ENCODE measurements around the gene PCNT. TPM values are rescaled to one million over a fixed set of nuclear protein-coding genes. Genes with fewer than 3 reads are reported as not detected.

PCNT gene
- total and polyA plus RNA-seq, 2 of the 8 experiments (the other 6 are each of a cell fraction or from before 2014, with no cell fraction given) = 9.9 to 45.1 TPM

GRCh38 chr21:46428286-46428685 is 104.3 kb downstream of the PCNT start (continued):
- TF ChIP-seq CHD7 (IDR thresholded peaks at IDR 0.05; ENCODE audit: insufficient replicate concordance, low read length) = no peak
- no peak for TF ChIP-seq HDAC6 (IDR thresholded peaks at IDR 0.05; ENCODE audit: low read depth, low read length)
- no peak for TF ChIP-seq RNF2 (IDR thresholded peaks at IDR 0.05; ENCODE audit: borderline replicate concordance, low read depth, low read length, missing control alignments, poor library complexity, severe bottlenecking)
- TF ChIP-seq TAF7 (optimal IDR thresholded peaks at IDR 0.05; ENCODE audit: borderline replicate concordance, low read depth, low read length) = no peak
- no peak for TF ChIP-seq MAFK (IDR thresholded peaks at IDR 0.05; ENCODE audit: low read depth, low read length)
- TF ChIP-seq ATF3 (IDR thresholded peaks at IDR 0.05; ENCODE audit: insufficient read depth, low read depth, low read length) = no peak
- TF ChIP-seq NRF1 (IDR thresholded peaks at IDR 0.05; ENCODE audit: low read depth, low read length) = no peak
- no peak for TF ChIP-seq EP300 (IDR thresholded peaks at IDR 0.05; ENCODE audit: borderline replicate concordance in 1 of 2, low read depth in 2 of 2, low read length in 2 of 2)
- TF ChIP-seq YY1 (IDR thresholded peaks at IDR 0.05; ENCODE audit: low read depth, low read length) = no peak
- no peak for TF ChIP-seq FOSL1 (IDR thresholded peaks at IDR 0.05; ENCODE audit: insufficient read depth, low read depth, low read length)
